OCI-LY3 (cell line): ENCODE data around the gene BICDL1.

ENCODE experiments used
- H2AFZ ChIP-seq: fragments of 200-600, 300-600 bp; shearing (Covaris generic); 2 replicates; pipeline ENCODE4 v1.6.0; 2014; ENCODE audit warnings: antibody characterized with exemption, low read depth, low read length
- H3K27ac ChIP-seq: fragments of 200-600, 300-600 bp; sonication (generic); 2 replicates; pipeline ENCODE4 v1.5.1; 2014; ENCODE audit warnings: mild to moderate bottlenecking, low read length, moderate library complexity, mixed read lengths
- H3K27me3 ChIP-seq: fragments of 200-600, 300-600 bp; sonication (generic); 2 replicates; pipeline ENCODE4 v1.6.1; 2014; ENCODE audit warnings: low read depth, low read length, mixed read lengths
- H3K36me3 ChIP-seq: fragments of 200-600, 300-600 bp; sonication (generic); replicated peaks from 2 replicates; pipeline ENCODE3; 2014; ENCODE audit warnings: low read depth, low read length, mixed read lengths
- H3K4me1 ChIP-seq: fragments of 300-600, 200-600 bp; sonication (generic); 2 replicates; pipeline ENCODE4 v1.6.1; 2014; ENCODE audit warnings: low read length, mixed read lengths
- H3K4me2 ChIP-seq: fragments of 200-600, 300-600 bp; sonication (generic); 2 replicates; pipeline ENCODE4 v1.6.1; 2014; ENCODE audit warnings: low read length, mixed read lengths
- H3K4me3 ChIP-seq: fragments of 300-600, 200-600 bp; sonication (generic); 2 replicates; pipeline ENCODE4 v1.5.1; 2014; ENCODE audit warnings: antibody characterized with exemption, mild to moderate bottlenecking, low read length, moderate library complexity
- H3K79me2 ChIP-seq: fragments of 300-600, 200-600 bp; shearing (Covaris generic); 2 replicates; pipeline ENCODE4 v1.6.1; 2014; ENCODE audit warnings: mild to moderate bottlenecking, low read length, mixed read lengths
- H3K9ac ChIP-seq: fragments of 300-600, 200-600 bp; shearing (Covaris generic); 2 replicates; pipeline ENCODE4 v1.6.0; 2014; ENCODE audit warnings: mild to moderate bottlenecking, low read length, moderate library complexity
- H3K9me3 ChIP-seq: fragments of 200-600, 300-600 bp; shearing (Covaris generic); 2 replicates; pipeline ENCODE4 v1.6.1; 2014; ENCODE audit warnings: low read length, mixed read lengths; ENCODE audit not compliant: insufficient read depth
- H4K20me1 ChIP-seq: fragments of 200-600, 300-600 bp; sonication (generic); 2 replicates; pipeline ENCODE4 v1.6.1; 2016; ENCODE audit warnings: low read length, mixed read lengths; ENCODE audit not compliant: insufficient read depth
- EZH2phosphoT487 ChIP-seq: fragments of 200-600 bp; shearing (Covaris generic); IDR thresholded peaks from 2 replicates; pipeline ENCODE4 v1.6.1; 2018; ENCODE audit warnings: antibody characterized with exemption, mixed run types, low read depth
- TF ChIP-seq, protein P1 (sequence below): fragments of 200-600, 300-600 bp; sonication (generic); IDR thresholded peaks from 2 replicates; pipeline ENCODE4 v1.5.1; 2014; ENCODE audit warnings: antibody characterized with exemption, low read length, low read depth

BICDL1 gene

GRCh38 chr12:119957135-119957534, 31.9 kb upstream of the BICDL1 start:
- Histone ChIP-seq H3K4me3 (no peak overlapping the region), H3K9ac (no peak overlapping the region), H3K9me3 (peaks cover 20% of the 10 kb centered on the region), H3K4me1 (no peaks in the 10 kb centered on the region), H3K27ac (no peak overlapping the region), H3K27me3 (0 out of 2 replicates have a peak, but pooled peaks cover 6% of the 10 kb centered on the region), H3K36me3 (no peaks in the 10 kb centered on the region), H4K20me1 (no peaks in the 10 kb centered on the region), H3K79me2 (no peaks in the 10 kb centered on the region), H3K4me2 (no peak overlapping the region), H2AFZ (no peak overlapping the region)
- no peak for TF ChIP-seq EZH2phosphoT487
- TF ChIP-seq, protein P1, sequence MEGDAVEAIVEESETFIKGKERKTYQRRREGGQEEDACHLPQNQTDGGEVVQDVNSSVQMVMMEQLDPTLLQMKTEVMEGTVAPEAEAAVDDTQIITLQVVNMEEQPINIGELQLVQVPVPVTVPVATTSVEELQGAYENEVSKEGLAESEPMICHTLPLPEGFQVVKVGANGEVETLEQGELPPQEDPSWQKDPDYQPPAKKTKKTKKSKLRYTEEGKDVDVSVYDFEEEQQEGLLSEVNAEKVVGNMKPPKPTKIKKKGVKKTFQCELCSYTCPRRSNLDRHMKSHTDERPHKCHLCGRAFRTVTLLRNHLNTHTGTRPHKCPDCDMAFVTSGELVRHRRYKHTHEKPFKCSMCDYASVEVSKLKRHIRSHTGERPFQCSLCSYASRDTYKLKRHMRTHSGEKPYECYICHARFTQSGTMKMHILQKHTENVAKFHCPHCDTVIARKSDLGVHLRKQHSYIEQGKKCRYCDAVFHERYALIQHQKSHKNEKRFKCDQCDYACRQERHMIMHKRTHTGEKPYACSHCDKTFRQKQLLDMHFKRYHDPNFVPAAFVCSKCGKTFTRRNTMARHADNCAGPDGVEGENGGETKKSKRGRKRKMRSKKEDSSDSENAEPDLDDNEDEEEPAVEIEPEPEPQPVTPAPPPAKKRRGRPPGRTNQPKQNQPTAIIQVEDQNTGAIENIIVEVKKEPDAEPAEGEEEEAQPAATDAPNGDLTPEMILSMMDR: no peak

DNA sequence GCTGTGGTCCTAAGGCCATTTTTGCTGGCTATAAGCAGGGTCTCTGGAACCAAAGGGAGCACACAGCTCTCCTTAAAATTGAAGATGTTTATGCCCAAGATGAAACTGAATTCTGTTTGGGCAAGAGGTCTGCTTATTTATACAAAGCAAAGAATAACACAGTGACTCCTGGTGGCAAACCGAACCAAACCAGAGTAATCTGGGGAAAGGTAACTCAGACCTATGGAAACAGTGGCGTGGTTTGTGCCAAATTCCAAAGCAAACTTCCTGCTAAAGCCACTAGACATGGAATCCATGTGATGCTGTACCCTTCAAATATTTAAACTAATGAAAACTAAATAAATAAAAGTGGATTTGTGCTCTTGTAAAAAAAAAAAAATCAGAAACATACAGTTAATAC, 29.6 kb upstream of the BICDL1 start:
- Histone ChIP-seq H3K4me3 (no peak overlapping the region), H4K20me1 (no peaks in the 10 kb centered on the region), H3K4me1 (no peaks in the 10 kb centered on the region), H3K36me3 (no peaks in the 10 kb centered on the region), H3K79me2 (no peaks in the 10 kb centered on the region), H3K27ac (no peak overlapping the region), H3K9me3 (peaks cover 20% of the 10 kb centered on the region), H2AFZ (no peak overlapping the region), H3K4me2 (no peak overlapping the region), H3K9ac (no peak overlapping the region), H3K27me3 (no peaks in the 10 kb centered on the region)
- TF ChIP-seq EZH2phosphoT487: no peak
- TF ChIP-seq, protein P1: no peak

DNA sequence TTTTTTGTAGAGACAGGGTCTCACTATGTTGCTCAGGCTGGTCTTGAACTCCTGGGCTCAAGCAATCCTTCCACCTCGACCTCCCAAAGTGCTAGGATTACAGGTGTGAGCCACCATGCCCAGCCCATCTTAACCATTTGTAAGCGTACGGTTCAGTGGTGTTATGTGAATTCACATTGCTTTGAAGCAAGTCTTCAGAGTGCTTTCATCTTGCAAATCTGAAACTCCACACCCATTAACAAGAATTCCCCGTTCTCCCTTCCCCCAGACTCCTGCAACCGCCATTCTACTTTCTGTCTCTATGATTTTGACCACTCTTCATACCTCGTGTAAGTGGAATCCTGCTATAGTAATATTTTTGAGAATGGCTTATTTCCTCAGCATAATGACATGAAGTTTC, 24.9 kb upstream of the BICDL1 start:
- H4K20me1 ChIP-seq: no peaks in the 10 kb centered on the region
- no peaks in the 10 kb centered on the region for H3K79me2 ChIP-seq

GRCh38 chr12:119964929-119965328, 24.1 kb upstream of the BICDL1 start:
- Histone ChIP-seq H3K4me3 (no peak overlapping the region), H3K27me3 (peaks cover 7% of the 10 kb centered on the region; the same call in 1 of the 2 replicates), H3K9me3 (no peaks in the 10 kb centered on the region), H3K79me2 (no peaks in the 10 kb centered on the region), H3K4me2 (no peak overlapping the region), H3K4me1 (no peaks in the 10 kb centered on the region), H3K36me3 (no peaks in the 10 kb centered on the region), H4K20me1 (no peaks in the 10 kb centered on the region), H3K9ac (no peak overlapping the region), H3K27ac (no peak overlapping the region), H2AFZ (no peak overlapping the region)
- TF ChIP-seq EZH2phosphoT487: no peak
- TF ChIP-seq, protein P1: no peak

More for the DNA sequence above, 24.9 kb upstream of the BICDL1 start:
- Histone ChIP-seq H3K4me1 (no peaks in the 10 kb centered on the region), H3K27me3 (peaks cover 7% of the 10 kb centered on the region; the same call in 1 of the 2 replicates), H2AFZ (no peak overlapping the region), H3K9ac (no peak overlapping the region), H3K4me3 (no peak overlapping the region), H3K36me3 (no peaks in the 10 kb centered on the region), H3K4me2 (no peak overlapping the region), H3K27ac (no peak overlapping the region), H3K9me3 (no peaks in the 10 kb centered on the region)
- TF ChIP-seq, protein P1: no peak
- TF ChIP-seq EZH2phosphoT487: no peak
